Germinal center (tissue), 1 donor: ENCODE results near the gene AK4.

Source experiments
- DNase-seq: peaks from one replicate; pipeline ENCODE4 v3.0.0; 2012; ENCODE audit warnings: mixed read lengths, low spot score

The AK4 gene

GRCh38 chr1:65253800-65254319 is 105.9 kb downstream of the AK4 start:
- no peak for DNase-seq

- DNase-seq: peak; percentile 92
Measured at GRCh38 chr1:65254320-65255034, 106.5 kb downstream of the AK4 start.

GRCh38 chr1:65255035-65255655 is 107.1 kb downstream of the AK4 start:
- DNase-seq: no peak

- no peak for DNase-seq
Measured at GRCh38 chr1:65255656-65256050, 107.7 kb downstream of the AK4 start.

GRCh38 chr1:65256860-65257708 is 109.1 kb downstream of the AK4 start:
- no peak for DNase-seq

- no peak for DNase-seq
Measured at GRCh38 chr1:65258106-65258505, 110.1 kb downstream of the AK4 start.

- DNase-seq: no peak
Measured at GRCh38 chr1:65259816-65260215, 111.8 kb downstream of the AK4 start.

- no peak for DNase-seq
Measured at GRCh38 chr1:65260851-65261473, 113.0 kb downstream of the AK4 start.

GRCh38 chr1:65263286-65263685 is 115.3 kb downstream of the AK4 start:
- DNase-seq: no peak

- DNase-seq: no peak
Measured at GRCh38 chr1:65264197-65264929, 116.4 kb downstream of the AK4 start.

- no peak for DNase-seq
Measured at GRCh38 chr1:65265296-65265650, 117.3 kb downstream of the AK4 start.

GRCh38 chr1:65265651-65266351 is 117.8 kb downstream of the AK4 start:
- peak; percentile 29 for DNase-seq

GRCh38 chr1:65266476-65266875 is 118.5 kb downstream of the AK4 start:
- DNase-seq: no peak

- DNase-seq: no peak
Measured at GRCh38 chr1:65267271-65267670, 119.3 kb downstream of the AK4 start.

GRCh38 chr1:65267683-65268082 is 119.7 kb downstream of the AK4 start:
- no peak for DNase-seq

- DNase-seq: no peak
Measured at GRCh38 chr1:65269612-65270011, 121.6 kb downstream of the AK4 start.

GRCh38 chr1:65276197-65276939 is 128.4 kb downstream of the AK4 start:
- DNase-seq: no peak

GRCh38 chr1:65277605-65278347 is 129.8 kb downstream of the AK4 start:
- DNase-seq: no peak

- no peak for DNase-seq
Measured at GRCh38 chr1:65278376-65279069, 130.5 kb downstream of the AK4 start.
